GM23248 (cell line): ENCODE measurements around the gene PCDHB12. TPM values are rescaled to one million over a fixed set of nuclear protein-coding genes. Genes with fewer than 3 reads are reported as not detected.
"Not testable (repeated sequence)": the region's sequence is repeated elsewhere in the genome, so short reads cannot be mapped to it uniquely, and the experiment has no call there.

Source experiments
- DNase-seq: peaks from one replicate; pipeline ENCODE4 v3.0.0-alpha.2; 2015
- H2AFZ ChIP-seq: fragments of 200-600 bp; sonication (generic); 2 replicates; pipeline ENCODE4 v1.6.1; 2016; ENCODE audit warnings: antibody characterized with exemption
- H3F3A ChIP-seq: fragments of 200-600 bp; sonication (generic); 2 replicates; pipeline ENCODE4 v1.6.1; 2016; ENCODE audit warnings: mild to moderate bottlenecking, antibody characterized with exemption, mixed run types; ENCODE audit not compliant: insufficient read depth
- H3K27ac ChIP-seq: fragments of 200-600 bp; sonication (generic); 2 replicates; pipeline ENCODE4 v1.5.1; 2016; ENCODE audit warnings: mild to moderate bottlenecking
- H3K27me3 ChIP-seq: fragments of 200-600 bp; sonication (generic); replicated peaks from 2 replicates; pipeline ENCODE4 v1.6.1; 2016; ENCODE audit warnings: mild to moderate bottlenecking; ENCODE audit not compliant: insufficient read depth
- H3K36me3 ChIP-seq: fragments of 200-600 bp; sonication (generic); 2 replicates; pipeline ENCODE4 v1.6.1; 2016; ENCODE audit warnings: low read depth, mild to moderate bottlenecking
- H3K4me1 ChIP-seq: fragments of 200-600 bp; sonication (generic); 2 replicates; pipeline ENCODE4 v1.6.1; 2016; ENCODE audit warnings: mild to moderate bottlenecking; ENCODE audit not compliant: insufficient read depth
- H3K4me2 ChIP-seq: fragments of 200-600 bp; sonication (generic); one replicate; pipeline ENCODE4 v1.6.1; 2016; ENCODE audit warnings: mild to moderate bottlenecking; ENCODE audit not compliant: unreplicated experiment
- H3K4me3 ChIP-seq: fragments of 200-600 bp; sonication (generic); 2 replicates; pipeline ENCODE4 v1.5.1; 2016; ENCODE audit warnings: mild to moderate bottlenecking
- H3K79me2 ChIP-seq: fragments of 200-600 bp; sonication (generic); 2 replicates; pipeline ENCODE4 v1.6.1; 2016; ENCODE audit warnings: mild to moderate bottlenecking; ENCODE audit not compliant: insufficient read depth
- H3K9ac ChIP-seq: fragments of 200-600 bp; sonication (generic); 2 replicates; pipeline ENCODE4 v1.6.1; 2016; ENCODE audit warnings: mild to moderate bottlenecking
- H3K9me2 ChIP-seq: fragments of 200-600 bp; sonication (generic); 2 replicates; pipeline ENCODE4 v1.6.1; 2016; ENCODE audit warnings: mixed run types, mild to moderate bottlenecking, moderate library complexity; ENCODE audit not compliant: insufficient read depth
- H3K9me3 ChIP-seq: fragments of 200-600 bp; sonication (generic); one replicate; pipeline ENCODE4 v1.6.1; 2017; ENCODE audit warnings: low read depth
- H4K20me1 ChIP-seq: fragments of 200-600 bp; sonication (generic); 2 replicates; pipeline ENCODE4 v1.6.0; 2016; ENCODE audit not compliant: insufficient read depth
- EZH2 ChIP-seq: fragments of 200-600 bp; sonication (generic); IDR thresholded peaks from 2 replicates; pipeline ENCODE4 v1.6.1; 2018; ENCODE audit warnings: antibody characterized with exemption, mild to moderate bottlenecking; ENCODE audit not compliant: insufficient read depth, poor library complexity, severe bottlenecking
- EZH2phosphoT487 ChIP-seq: fragments of 200-600 bp; sonication (generic); IDR thresholded peaks from 2 replicates; pipeline ENCODE4 v1.6.1; 2018; ENCODE audit warnings: antibody characterized with exemption, moderate library complexity, mild to moderate bottlenecking, low read depth; ENCODE audit not compliant: insufficient read depth
- WGBS, 2 experiments: methylation state at CpG; one replicate each; pipeline ENCODE4 v1.1.6; 2015 to 2017; ENCODE audit warnings: low lambda C conversion rate in 2 of 2, low coverage in 1 of 2; ENCODE audit errors: missing lambda C conversion rate in 2 of 2; 5-methylcytosine and 5-hydroxymethylcytosine counted together
- in situ Hi-C: fragments of 300-500 bp; cut with MboI; formaldehyde crosslinking; loops from 2 replicates; pipeline ENCODE4 v1.15.0; 2020
- polyA plus RNA-seq: library from polyadenylated mRNA; unstranded; fragments of >200 nt; fragmentation: Nextera tagmentation; extraction: Ambion mirVana; gene quantifications from 2 replicates; pipeline ENCODE4 v1.2.1, GENCODE V29; 2016
- total RNA-seq: library from RNA; depleted of rRNA; stranded (reverse); fragments of >200 nt; shearing (Covaris generic); gene quantifications from 2 replicates; pipeline ENCODE4 v1.2.3, GENCODE V29; 2014

The PCDHB12 gene
- total and polyA plus RNA-seq, 2 experiments from 2014 or later = 0.43 to 0.53 TPM

DNA sequence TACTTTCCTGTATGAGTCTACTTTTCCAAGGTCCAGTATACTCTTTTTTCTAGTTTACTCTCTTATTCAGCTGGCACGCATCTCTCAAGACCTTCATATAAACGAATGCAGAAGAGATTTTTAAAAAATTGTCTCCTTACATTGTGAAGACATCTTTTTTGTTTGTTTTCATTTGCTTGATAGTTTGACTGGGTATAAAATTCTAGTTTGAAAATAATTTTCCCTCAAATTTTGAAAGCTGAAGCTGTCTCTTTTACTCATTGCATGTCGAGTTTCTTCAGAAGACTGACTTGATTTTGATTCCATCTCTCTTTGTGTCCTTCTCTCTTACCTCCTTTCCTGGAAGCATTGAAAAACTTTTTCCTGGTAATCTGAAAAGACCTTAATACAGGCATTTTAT is 12.2 kb upstream of the PCDHB12 start:
- peaks cover 8% of the 10 kb centered on the region for H3K9me3 ChIP-seq
- no peaks in the 10 kb centered on the region for H4K20me1 ChIP-seq
- no peak overlapping the region for H3K27ac ChIP-seq
- H3K27me3 ChIP-seq = no peaks in the 10 kb centered on the region
- 3 to 7% methylated on average over 3 of the region's 3 CpGs for WGBS, 2 experiments
- no peak for TF ChIP-seq EZH2phosphoT487
- no peak for TF ChIP-seq EZH2
- H3K4me2 ChIP-seq = no peak overlapping the region
- no peak overlapping the region for H3K4me3 ChIP-seq
- H3K9me2 ChIP-seq = no peaks in the 10 kb centered on the region
- no peaks in the 10 kb centered on the region for H3K4me1 ChIP-seq
- no peaks in the 10 kb centered on the region for H3F3A ChIP-seq
- H3K9ac ChIP-seq = no peak overlapping the region
- no peak overlapping the region for H2AFZ ChIP-seq
- DNase-seq = no peak
- H3K79me2 ChIP-seq = no peaks in the 10 kb centered on the region
- in situ Hi-C loops = no loop called here
- H3K36me3 ChIP-seq = no peaks in the 10 kb centered on the region

DNA sequence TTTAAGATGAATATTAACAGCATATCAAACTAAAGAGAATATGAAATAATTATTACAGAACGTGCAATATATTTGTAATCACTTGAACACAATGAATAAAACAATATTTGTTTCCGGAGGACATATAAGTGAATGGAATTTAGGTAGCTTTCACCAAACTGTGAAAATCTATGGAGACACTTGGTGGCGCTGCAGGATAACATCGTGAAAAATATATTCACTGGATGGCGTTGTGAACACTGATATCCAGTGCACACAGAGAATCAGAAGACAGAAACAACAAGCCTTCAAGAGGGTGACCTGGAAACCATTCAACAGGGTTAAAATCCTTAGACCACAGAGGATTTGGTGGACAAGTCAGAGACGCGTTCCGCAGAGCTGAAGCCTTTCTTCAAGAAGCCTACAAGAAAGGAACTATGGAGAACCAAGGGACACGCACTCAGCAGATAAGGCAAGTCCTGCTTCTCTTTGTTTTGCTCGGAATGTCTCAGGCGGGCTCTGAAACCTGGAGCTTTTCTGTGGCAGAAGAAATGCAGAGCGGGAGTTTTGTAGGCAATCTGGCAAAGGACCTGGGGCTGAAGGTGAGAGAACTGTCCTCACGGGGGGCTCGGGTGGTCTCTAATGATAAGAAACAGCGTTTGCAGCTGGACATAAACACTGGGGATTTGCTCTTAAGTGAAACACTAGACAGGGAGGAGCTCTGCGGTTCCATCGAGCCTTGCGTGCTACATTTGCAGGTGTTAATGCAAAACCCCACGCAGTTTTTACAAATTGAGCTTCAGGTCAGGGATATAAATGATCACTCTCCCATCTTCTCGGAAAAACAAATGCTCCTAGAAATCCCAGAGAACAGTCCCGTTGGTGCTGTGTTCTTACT is 8.9 kb upstream of the PCDHB12 start, which contains the start of gene PCDHB11:
Gene PCDHB11, plus strand, starts transcription at position 269 of the 877 bp plus-strand sequence. Its CDS starts 148 bp downstream, at position 417.
- in situ Hi-C loops = no loop called here
- Histone ChIP-seq H3K4me1 (no peaks in the 10 kb centered on the region), H3K27ac (no peak within 1 kb of the TSS), H3K36me3 (no peaks in the 10 kb centered on the region), H3K4me3 (peak within 1 kb of the TSS; percentile 63), H2AFZ (peak within 1 kb of the TSS; percentile 70), H3K4me2 (peak within 1 kb of the TSS; percentile 52), H3K9me2 (no peaks in the 10 kb centered on the region), H4K20me1 (no peaks in the 10 kb centered on the region), H3F3A (no peaks in the 10 kb centered on the region), H3K9ac (no peak within 1 kb of the TSS; the same call in 1 of the 2 replicates), H3K79me2 (no peaks in the 10 kb centered on the region), H3K9me3 (peaks cover 8% of the 10 kb centered on the region), H3K27me3 (no peaks in the 10 kb centered on the region)
- WGBS, 2 experiments = 14 to 16% methylated on average over 21 of the region's 21 CpGs
- DNase-seq = peak; percentile 48
- TF ChIP-seq EZH2phosphoT487 (no peak), EZH2 (no peak)

DNA sequence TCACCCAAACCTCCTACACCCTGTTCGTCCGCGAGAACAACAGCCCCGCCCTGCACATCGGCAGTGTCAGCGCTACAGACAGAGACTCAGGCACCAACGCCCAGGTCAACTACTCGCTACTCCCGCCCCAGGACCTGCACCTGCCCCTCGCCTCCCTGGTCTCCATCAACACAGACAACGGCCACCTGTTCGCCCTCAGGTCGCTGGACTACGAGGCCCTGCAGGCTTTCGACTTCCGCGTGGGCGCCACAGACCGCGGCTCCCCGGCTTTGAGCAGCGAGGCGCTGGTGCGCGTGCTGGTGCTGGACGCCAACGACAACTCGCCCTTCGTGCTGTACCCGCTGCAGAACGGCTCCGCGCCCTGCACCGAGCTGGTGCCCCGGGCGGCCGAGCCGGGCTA is 7.4 kb upstream of the PCDHB12 start:
- H2AFZ ChIP-seq, in situ Hi-C loops, H3K79me2 ChIP-seq, H3K27ac ChIP-seq, H3K4me2 ChIP-seq, H3K4me3 ChIP-seq, H3K27me3 ChIP-seq, H4K20me1 ChIP-seq, H3K4me1 ChIP-seq, H3K36me3 ChIP-seq, H3F3A ChIP-seq, H3K9ac ChIP-seq, H3K9me3 ChIP-seq, H3K9me2 ChIP-seq, DNase-seq: not testable (repeated sequence)
- WGBS, 2 experiments = 46 to 48% methylated on average over 22 to 25 of the region's 38 CpGs

DNA sequence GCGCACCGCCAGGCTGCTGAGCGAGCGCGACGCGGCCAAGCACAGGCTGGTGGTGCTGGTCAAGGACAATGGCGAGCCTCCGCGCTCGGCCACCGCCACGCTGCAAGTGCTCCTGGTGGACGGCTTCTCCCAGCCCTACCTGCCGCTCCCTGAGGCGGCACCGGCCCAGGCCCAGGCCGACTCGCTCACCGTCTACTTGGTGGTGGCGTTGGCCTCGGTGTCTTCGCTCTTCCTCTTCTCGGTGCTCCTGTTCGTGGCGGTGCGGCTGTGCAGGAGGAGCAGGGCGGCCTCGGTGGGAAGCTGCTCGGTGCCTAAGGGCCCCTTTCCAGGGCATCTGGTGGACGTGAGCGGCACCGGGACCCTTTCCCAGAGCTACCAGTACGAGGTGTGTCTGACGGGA is 6.9 kb upstream of the PCDHB12 start:
- H3K4me1 ChIP-seq, H3K79me2 ChIP-seq, H4K20me1 ChIP-seq, H3K36me3 ChIP-seq, H3K9me3 ChIP-seq, H3K27ac ChIP-seq, in situ Hi-C loops, H3F3A ChIP-seq, H3K27me3 ChIP-seq, H3K9me2 ChIP-seq, H2AFZ ChIP-seq, H3K9ac ChIP-seq, DNase-seq, H3K4me3 ChIP-seq, H3K4me2 ChIP-seq: not testable (repeated sequence)
- 19 to 37% methylated on average over 12 to 28 of the region's 35 CpGs for WGBS, 2 experiments

DNA sequence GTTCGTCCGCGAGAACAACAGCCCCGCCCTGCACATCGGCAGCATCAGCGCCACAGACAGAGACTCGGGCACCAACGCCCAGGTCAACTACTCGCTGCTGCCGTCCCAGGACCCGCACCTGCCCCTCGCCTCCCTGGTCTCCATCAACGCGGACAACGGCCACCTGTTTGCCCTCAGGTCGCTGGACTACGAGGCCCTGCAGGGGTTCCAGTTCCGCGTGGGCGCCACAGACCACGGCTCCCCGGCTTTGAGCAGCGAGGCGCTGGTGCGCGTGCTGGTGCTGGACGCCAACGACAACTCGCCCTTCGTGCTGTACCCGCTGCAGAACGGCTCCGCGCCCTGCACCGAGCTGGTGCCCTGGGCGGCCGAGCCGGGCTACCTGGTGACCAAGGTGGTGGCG is 1.8 kb downstream of the PCDHB12 start:
- H3K4me2 ChIP-seq, H3K36me3 ChIP-seq, H3K9me3 ChIP-seq, DNase-seq, H3F3A ChIP-seq, H3K79me2 ChIP-seq, H2AFZ ChIP-seq, H3K27me3 ChIP-seq, H4K20me1 ChIP-seq, H3K9me2 ChIP-seq, H3K4me1 ChIP-seq, H3K9ac ChIP-seq, H3K4me3 ChIP-seq, H3K27ac ChIP-seq, in situ Hi-C loops: not testable (repeated sequence)
- WGBS, 2 experiments = 37 to 45% methylated on average over 19 to 33 of the region's 39 CpGs

DNA sequence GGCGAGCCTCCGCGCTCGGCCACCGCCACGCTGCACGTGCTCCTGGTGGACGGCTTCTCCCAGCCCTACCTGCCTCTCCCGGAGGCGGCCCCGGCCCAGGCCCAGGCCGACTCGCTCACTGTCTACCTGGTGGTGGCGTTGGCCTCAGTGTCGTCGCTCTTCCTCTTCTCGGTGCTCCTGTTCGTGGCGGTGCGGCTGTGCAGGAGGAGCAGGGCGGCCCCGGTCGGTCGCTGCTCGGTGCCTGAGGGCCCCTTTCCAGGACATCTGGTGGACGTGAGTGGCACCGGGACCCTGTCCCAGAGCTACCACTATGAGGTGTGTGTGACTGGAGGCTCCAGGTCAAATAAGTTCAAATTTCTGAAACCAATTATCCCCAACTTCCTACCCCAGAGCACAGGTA is 2.3 kb downstream of the PCDHB12 start:
- H3K27me3 ChIP-seq, H3K27ac ChIP-seq, H3K9me2 ChIP-seq, H3K36me3 ChIP-seq, H3K9me3 ChIP-seq, H3K79me2 ChIP-seq, H3K9ac ChIP-seq, H3K4me2 ChIP-seq, H3K4me3 ChIP-seq, in situ Hi-C loops, H4K20me1 ChIP-seq, H3F3A ChIP-seq, H3K4me1 ChIP-seq, H2AFZ ChIP-seq, DNase-seq: not testable (repeated sequence)
- WGBS, 2 experiments = 27 to 38% methylated on average over 15 to 20 of the region's 27 CpGs

DNA sequence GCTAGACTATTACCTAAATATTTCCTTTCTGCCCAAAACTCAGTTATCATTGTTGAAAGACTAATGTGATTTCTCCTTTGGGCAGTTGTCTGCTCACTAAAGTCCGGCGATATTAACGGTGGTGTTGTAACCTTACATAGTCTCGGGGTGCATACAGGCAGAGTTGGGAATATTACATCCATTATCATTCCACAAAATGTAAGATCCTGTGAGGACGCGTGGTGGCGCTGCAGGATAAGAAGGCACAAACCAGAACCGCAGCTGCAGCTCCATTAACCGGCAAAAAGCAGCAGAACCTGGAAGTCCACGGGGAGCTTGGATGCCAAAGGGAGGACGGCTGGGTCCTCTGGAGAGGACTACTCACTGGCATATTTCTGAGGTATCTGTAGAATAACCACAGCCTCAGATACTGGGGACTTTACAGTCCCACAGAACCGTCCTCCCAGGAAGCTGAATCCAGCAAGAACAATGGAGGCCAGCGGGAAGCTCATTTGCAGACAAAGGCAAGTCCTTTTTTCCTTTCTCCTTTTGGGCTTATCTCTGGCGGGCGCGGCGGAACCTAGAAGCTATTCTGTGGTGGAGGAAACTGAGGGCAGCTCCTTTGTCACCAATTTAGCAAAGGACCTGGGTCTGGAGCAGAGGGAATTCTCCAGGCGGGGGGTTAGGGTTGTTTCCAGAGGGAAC is 5.3 kb downstream of the PCDHB12 start, which contains the start of gene PCDHB13:
Gene PCDHB13, plus strand, starts transcription at position 264 of the 684 bp plus-strand sequence. Its CDS starts 205 bp downstream, at position 469.
- H3K4me2 ChIP-seq = peak within 1 kb of the TSS; percentile 45
- H3K27me3 ChIP-seq, in situ Hi-C loops, H3K4me1 ChIP-seq, H3K79me2 ChIP-seq, H3F3A ChIP-seq, H3K9me2 ChIP-seq, H3K9me3 ChIP-seq, H4K20me1 ChIP-seq, H3K36me3 ChIP-seq, H3K27ac ChIP-seq: not testable (repeated sequence)
- 0 out of 2 replicates have a peak within 1 kb of the TSS, but pooled peaks have one; percentile 38 for H3K9ac ChIP-seq
- peak; percentile 80 for DNase-seq
- H2AFZ ChIP-seq = peak within 1 kb of the TSS; percentile 67
- peak within 1 kb of the TSS; percentile 64 for H3K4me3 ChIP-seq
- WGBS, 2 experiments = 7 to 10% methylated on average over 13 of the region's 18 CpGs
